Activated CD4-positive, alpha-beta T cell treated with anti-CD3 and anti-CD28 coated beads for 36 hours (primary cell): ENCODE results near the gene NISCH. TPM values are rescaled to one million over a fixed set of nuclear protein-coding genes. Genes with fewer than 3 reads are reported as not detected.
"Not testable (repeated sequence)": the region's sequence is repeated elsewhere in the genome, so short reads cannot be mapped to it uniquely, and the experiment has no call there.

Experiments
- ATAC-seq: fragments of 200-7000 bp; cut with Tn5 transposase; one replicate; pipeline ENCODE4 v1.10.0; 2021; ENCODE audit warnings: mild to moderate bottlenecking, moderate library complexity
- CTCF ChIA-PET: fragments of 350-600 bp; sonication (Branson Sonifier 250); formaldehyde crosslinking; loops from one replicate; lab custom pipeline; 2021; ENCODE audit warnings: antibody characterized with exemption; lab: Charles Lee
- POLR2A ChIA-PET: fragments of 350-600 bp; sonication (Branson Sonifier 250); formaldehyde crosslinking; loops from one replicate; lab custom pipeline; 2021; ENCODE audit warnings: antibody characterized with exemption, inconsistent platforms; lab: Charles Lee
- DNase-seq: peaks from one replicate; pipeline ENCODE4 v3.0.0-alpha.2; 2020
- H3K27ac Mint-ChIP-seq: one replicate; pipeline ENCODE4 v1.8.0; 2021; ENCODE audit warnings: mixed read lengths
- H3K27me3 Mint-ChIP-seq: one replicate; pipeline ENCODE4 v1.8.0; 2021; ENCODE audit warnings: mixed read lengths
- H3K36me3 Mint-ChIP-seq: one replicate; pipeline ENCODE4 v1.8.0; 2021; ENCODE audit warnings: low read depth, mixed read lengths
- H3K4me1 Mint-ChIP-seq: one replicate; pipeline ENCODE4 v1.8.0; 2021; ENCODE audit warnings: mixed read lengths
- H3K4me3 Mint-ChIP-seq: one replicate; pipeline ENCODE4 v1.8.0; 2021; ENCODE audit warnings: mild to moderate bottlenecking, moderate library complexity, mixed read lengths
- H3K9me3 Mint-ChIP-seq: one replicate; pipeline ENCODE4 v1.8.0; 2021; ENCODE audit warnings: low read depth, mixed read lengths
- intact Hi-C, 2 experiments: fragments of 100-400 bp; cut with DNase I in 1 of 2; cut with micrococcal nuclease in 1 of 2; formaldehyde crosslinking; loops; one replicate each; pipeline versions ENCODE4 v1.14.2 to v1.15.1; 2022 to 2024; cut with DNase I, micrococcal nuclease
- total RNA-seq, 2 experiments: library from RNA; stranded (reverse); gene quantifications; one replicate each; pipeline ENCODE4 v1.2.3, GENCODE V29; 2021

The NISCH gene
- total RNA-seq, 2 experiments from 2014 or later = 61.4 to 68.9 TPM

DNA sequence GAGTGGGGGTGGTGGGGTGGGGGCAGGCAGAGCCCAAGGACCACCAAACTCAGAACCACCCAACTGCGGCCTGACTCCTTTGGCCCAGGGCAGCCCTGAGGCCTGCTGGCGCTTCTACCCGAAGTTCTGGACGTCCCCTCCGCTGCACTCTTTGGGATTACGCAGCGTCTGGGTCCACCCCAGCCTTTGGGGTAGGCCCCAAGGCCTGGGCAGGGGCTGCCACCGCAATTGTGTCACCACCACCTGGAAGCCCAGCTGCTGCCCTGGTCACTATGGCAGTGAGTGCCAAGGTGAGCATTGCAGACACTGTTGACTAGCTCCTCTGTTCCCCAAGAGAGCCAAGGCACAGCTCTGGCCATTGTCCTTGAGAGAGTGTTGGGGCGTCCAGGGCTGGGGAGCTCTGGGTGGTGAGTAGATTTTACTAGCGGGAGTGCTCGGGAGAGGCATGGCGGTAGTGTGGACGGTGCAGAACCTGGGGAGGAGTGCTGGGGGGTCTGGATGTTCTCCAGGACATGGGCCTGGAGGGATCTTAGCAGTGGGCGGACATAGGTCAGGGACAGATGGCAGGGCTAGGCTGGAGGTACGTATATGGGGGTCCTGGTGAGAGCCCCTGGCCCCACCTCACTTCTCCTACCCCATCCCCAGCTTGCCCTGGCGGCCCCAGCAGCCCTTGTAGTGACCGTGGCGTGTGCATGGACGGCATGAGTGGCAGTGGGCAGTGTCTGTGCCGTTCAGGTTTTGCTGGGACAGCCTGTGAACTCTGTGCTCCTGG, 65.5 kb downstream of the NISCH start:
- ATAC-seq (no peak), DNase-seq (no peak)
- Mint-ChIP-seq H3K36me3 (peaks cover 4% of the 10 kb centered on the region), H3K4me3 (no peak overlapping the region), H3K9me3 (no peaks in the 10 kb centered on the region), H3K27me3 (no peaks in the 10 kb centered on the region), H3K4me1 (no peaks in the 10 kb centered on the region), H3K27ac (no peak overlapping the region)
- POLR2A ChIA-PET = no interaction called here
- CTCF ChIA-PET = interaction anchor here (0.9 kb wide), 1 partner anchor 327 kb away, joined by 5 read pairs; no protein-coding TSS in a partner anchor
- intact Hi-C loops = no loop called here

DNA sequence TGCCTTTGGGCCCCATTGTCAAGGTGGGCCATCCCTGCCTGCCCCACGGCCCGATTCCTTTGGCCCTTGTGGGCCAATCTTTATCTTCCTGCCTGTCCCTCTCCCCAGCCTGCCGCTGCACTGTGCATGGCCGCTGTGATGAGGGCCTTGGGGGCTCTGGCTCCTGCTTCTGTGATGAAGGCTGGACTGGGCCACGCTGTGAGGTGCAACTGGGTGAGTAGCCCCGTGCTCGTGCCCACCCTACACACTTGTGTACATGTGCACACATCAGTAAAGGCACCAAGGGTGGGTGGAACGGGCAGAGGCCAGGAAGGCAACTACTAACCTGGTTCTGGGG, 66.1 kb downstream of the NISCH start:
- H3K27me3 Mint-ChIP-seq = no peaks in the 10 kb centered on the region
- no peak overlapping the region for H3K27ac Mint-ChIP-seq
- H3K4me1 Mint-ChIP-seq = no peaks in the 10 kb centered on the region
- POLR2A ChIA-PET = no interaction called here
- DNase-seq = no peak
- H3K4me3 Mint-ChIP-seq = no peak overlapping the region
- no peaks in the 10 kb centered on the region for H3K9me3 Mint-ChIP-seq
- CTCF ChIA-PET = no interaction called here
- intact Hi-C loops = no loop called here
- no peak for ATAC-seq
- peaks cover 4% of the 10 kb centered on the region for H3K36me3 Mint-ChIP-seq

DNA sequence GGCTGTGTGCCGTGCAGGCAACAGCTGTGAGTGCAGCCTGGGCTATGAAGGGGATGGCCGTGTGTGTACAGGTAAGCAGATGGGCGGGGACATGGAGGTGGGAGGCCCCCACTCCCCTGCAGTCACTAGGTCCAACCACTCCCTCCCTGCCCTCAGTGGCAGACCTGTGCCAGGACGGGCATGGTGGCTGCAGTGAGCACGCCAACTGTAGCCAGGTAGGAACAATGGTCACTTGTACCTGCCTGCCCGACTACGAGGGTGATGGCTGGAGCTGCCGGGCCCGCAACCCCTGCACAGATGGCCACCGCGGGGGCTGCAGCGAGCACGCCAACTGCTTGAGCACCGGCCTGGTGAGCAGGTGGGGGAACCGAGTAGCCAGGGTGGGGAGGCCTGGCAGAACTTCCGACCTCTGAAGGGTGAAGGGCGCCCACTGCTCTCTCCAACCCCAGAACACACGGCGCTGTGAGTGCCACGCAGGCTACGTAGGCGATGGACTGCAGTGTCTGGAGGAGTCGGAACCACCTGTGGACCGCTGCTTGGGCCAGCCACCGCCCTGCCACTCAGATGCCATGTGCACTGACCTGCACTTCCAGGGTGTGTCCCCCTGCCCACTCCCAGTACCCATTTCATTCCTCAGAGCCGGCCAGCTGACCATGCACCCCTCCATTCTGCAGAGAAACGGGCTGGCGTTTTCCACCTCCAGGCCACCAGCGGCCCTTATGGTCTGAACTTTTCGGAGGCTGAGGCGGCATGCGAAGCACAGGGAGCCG, 66.7 kb downstream of the NISCH start:
- Mint-ChIP-seq H3K4me3 (no peak overlapping the region), H3K27ac (no peak overlapping the region), H3K27me3 (no peaks in the 10 kb centered on the region), H3K4me1 (no peaks in the 10 kb centered on the region), H3K9me3 (no peaks in the 10 kb centered on the region), H3K36me3 (peaks cover 4% of the 10 kb centered on the region)
- ChIA-PET CTCF (no interaction called here), POLR2A (no interaction called here)
- intact Hi-C loops = no loop called here
- ATAC-seq (no peak), DNase-seq (no peak)

DNA sequence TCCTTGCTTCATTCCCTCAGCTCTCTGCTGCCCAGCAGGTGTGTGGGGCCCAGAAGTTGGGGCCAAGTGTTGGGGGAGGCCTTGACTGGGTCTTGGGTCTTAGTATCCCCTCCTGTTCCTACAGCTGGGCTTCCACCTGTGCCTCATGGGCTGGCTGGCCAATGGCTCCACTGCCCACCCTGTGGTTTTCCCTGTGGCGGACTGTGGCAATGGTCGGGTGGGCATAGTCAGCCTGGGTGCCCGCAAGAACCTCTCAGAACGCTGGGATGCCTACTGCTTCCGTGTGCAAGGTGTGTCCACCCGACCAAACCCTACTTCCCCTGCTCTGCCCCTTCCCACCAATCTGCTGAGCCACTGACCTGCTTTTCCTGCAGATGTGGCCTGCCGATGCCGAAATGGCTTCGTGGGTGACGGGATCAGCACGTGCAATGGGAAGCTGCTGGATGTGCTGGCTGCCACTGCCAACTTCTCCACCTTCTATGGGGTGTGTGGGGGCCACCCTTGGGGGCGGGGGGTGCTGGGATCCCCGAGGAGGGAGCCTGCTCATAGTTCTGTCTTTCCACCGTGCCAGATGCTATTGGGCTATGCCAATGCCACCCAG, 67.3 kb downstream of the NISCH start:
- no peaks in the 10 kb centered on the region for H3K4me1 Mint-ChIP-seq
- ATAC-seq (no peak), DNase-seq (no peak)
- no peak overlapping the region for H3K27ac Mint-ChIP-seq
- POLR2A ChIA-PET = no interaction called here
- H3K27me3 Mint-ChIP-seq = no peaks in the 10 kb centered on the region
- intact Hi-C loops = no loop called here
- H3K36me3 Mint-ChIP-seq = peaks cover 4% of the 10 kb centered on the region
- no peaks in the 10 kb centered on the region for H3K9me3 Mint-ChIP-seq
- CTCF ChIA-PET = no interaction called here
- H3K4me3 Mint-ChIP-seq = no peak overlapping the region

DNA sequence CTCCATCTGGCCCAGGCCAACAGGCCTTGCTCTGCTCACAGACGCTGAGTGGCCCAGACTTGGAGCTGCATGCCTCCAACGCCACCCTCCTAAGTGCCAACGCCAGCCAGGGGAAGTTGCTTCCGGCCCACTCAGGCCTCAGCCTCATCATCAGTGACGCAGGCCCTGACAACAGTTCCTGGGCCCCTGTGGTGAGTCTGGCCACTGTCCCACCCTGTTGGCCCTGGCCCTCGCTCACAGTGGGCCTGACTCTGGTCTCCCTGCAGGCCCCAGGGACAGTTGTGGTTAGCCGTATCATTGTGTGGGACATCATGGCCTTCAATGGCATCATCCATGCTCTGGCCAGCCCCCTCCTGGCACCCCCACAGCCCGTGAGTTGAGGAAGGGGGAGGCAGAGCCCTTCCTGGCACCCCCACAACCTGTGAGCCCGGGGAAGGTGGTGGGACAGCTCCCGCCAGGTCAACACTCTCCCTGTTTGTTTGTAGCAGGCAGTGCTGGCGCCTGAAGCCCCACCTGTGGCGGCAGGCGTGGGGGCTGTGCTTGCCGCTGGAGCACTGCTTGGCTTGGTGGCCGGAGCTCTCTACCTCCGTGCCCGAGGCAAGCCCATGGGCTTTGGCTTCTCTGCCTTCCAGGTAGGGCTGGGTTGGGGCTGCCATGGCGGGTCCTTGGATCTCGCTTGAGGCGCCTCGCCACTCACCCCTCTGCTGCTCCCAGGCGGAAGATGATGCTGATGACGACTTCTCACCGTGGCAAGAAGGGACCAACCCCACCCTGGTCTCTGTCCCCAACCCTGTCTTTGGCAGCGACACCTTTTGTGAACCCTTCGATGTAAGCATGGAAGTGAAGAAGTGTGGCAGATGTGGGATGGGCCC, 68.2 kb downstream of the NISCH start:
- no peak overlapping the region for H3K27ac Mint-ChIP-seq
- no peaks in the 10 kb centered on the region for H3K9me3 Mint-ChIP-seq
- ChIA-PET POLR2A (no interaction called here), CTCF (no interaction called here)
- H3K27me3 Mint-ChIP-seq = no peaks in the 10 kb centered on the region
- no peak for DNase-seq
- H3K4me3 Mint-ChIP-seq = no peak overlapping the region
- no peak for ATAC-seq
- H3K36me3 Mint-ChIP-seq = peaks cover 4% of the 10 kb centered on the region
- no peaks in the 10 kb centered on the region for H3K4me1 Mint-ChIP-seq
- intact Hi-C loops = no loop called here

DNA sequence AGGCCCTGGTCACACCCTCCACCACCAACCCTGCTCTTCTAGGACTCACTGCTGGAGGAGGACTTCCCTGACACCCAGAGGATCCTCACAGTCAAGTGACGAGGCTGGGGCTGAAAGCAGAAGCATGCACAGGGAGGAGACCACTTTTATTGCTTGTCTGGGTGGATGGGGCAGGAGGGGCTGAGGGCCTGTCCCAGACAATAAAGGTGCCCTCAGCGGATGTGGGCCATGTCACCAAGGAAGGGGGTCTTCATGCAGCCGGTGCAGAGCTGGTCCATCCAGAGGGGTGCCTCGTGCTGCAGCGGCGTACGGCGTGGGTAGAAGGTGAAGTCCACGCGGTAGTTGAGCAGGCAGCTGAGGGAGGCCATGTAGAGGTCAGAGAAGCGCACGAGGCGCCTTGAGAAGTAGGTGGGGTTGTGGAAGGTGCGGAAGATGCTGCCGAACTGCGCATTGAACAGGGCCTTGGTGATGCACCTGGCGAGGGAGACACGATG, 68.9 kb downstream of the NISCH start:
- H3K4me1 Mint-ChIP-seq = no peaks in the 10 kb centered on the region
- peaks cover 6% of the 10 kb centered on the region for H3K36me3 Mint-ChIP-seq
- H3K4me3 Mint-ChIP-seq = no peak overlapping the region
- POLR2A ChIA-PET = no interaction called here
- no peaks in the 10 kb centered on the region for H3K27me3 Mint-ChIP-seq
- H3K9me3 Mint-ChIP-seq = no peaks in the 10 kb centered on the region
- no peak overlapping the region for H3K27ac Mint-ChIP-seq
- intact Hi-C loops = no loop called here
- ATAC-seq (no peak), DNase-seq (no peak)
- CTCF ChIA-PET = no interaction called here

DNA sequence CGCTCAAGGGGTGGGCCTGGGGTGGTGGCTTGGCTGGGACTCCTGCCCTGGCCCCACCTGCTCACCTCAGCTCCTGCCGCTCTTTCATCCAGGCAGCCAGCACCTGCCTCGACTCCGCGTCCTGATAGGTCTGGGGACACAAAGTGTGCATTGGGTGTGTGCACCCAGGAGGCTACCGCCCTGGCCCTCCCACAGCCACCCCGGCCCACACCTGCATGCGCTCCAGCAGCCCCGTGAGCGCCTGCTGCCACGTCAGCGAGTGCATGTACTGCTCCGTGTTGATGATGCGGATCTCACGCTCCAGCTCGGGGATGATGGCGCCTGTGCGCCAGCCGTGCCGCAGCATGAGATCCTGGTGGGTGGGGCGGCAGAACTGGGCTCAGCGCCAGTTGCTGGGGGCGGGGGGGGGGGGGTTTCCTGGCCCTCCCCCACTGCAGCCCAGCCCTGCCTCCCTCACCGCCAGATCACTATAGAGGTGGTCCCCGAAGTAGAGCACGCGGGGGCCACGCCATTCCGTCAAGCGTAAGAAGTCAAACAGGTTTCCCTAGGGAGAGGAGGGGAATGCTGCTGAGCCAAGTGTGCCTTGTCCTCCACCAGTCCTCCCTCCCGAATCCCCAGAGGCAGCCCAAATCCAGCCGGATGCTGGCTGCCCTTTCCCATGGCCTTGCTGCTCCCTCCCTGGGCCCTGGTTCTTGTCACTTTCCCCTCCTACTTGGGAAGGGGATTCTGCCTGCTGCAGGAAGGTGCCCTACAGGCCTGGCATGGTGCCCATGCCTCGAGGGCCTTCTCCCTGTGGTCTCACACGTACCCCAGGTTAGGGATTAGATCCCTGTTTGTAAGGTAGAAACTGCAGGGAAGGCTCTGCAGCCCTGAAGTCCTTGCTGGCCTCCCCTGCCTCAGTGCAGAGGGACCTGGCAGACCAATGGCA, 69.6 kb downstream of the NISCH start:
- H3K27me3 Mint-ChIP-seq = no peaks in the 10 kb centered on the region
- no peak overlapping the region for H3K27ac Mint-ChIP-seq
- ChIA-PET POLR2A (no interaction called here), CTCF (no interaction called here)
- no peak overlapping the region for H3K4me3 Mint-ChIP-seq
- no peaks in the 10 kb centered on the region for H3K4me1 Mint-ChIP-seq
- no peak for DNase-seq
- ATAC-seq = no peak
- H3K36me3 Mint-ChIP-seq = peaks cover 6% of the 10 kb centered on the region
- intact Hi-C loops = no loop called here
- no peaks in the 10 kb centered on the region for H3K9me3 Mint-ChIP-seq

DNA sequence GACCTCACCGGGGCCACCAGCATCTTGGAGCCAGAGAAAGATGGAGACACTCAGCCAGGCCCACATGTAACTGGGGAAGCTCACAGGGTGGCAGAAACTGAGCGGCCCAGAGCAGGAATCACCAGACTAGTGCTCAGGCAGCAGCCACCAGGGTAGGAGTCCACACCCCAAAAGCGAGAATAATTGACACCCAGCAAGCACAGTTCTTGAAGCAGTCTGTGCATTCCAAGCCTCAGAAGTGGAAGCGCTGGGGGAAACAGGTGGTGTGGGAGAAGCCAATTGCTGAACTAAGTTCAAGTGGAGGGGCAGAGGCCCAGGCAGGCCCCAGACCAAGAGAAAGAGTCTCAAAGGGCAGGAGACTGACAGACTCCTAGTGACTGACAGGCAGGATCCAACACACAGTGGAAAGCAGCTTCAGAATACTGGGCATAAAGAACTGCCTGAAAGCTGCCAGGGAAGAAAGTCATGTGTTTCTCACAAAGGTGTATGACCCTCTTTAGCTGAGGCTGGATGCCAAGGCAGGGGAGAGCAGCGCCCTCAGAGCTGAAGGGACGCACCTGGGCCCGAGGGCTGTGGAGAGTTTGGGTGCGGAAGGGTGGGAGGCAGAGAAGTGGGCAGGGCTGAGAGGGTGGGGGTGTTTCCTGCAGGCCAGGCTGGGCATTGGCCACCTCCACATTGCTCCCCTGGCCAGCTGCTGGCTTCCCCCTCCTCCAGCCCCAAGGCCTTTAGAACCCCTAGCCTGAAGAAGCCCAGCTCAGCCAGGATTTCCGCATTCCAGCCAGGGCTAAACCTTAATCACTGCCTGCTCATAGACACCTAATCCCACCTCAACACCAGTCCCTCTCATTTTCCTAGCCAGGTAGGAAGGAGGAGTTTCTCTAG, 70.5 kb downstream of the NISCH start:
- POLR2A ChIA-PET = no interaction called here
- CTCF ChIA-PET = interaction anchor here (1.1 kb wide), 1 partner anchor 10 kb away, joined by 3 read pairs; the partner anchor contains the start of gene UQCC5
- no peaks in the 10 kb centered on the region for H3K9me3 Mint-ChIP-seq
- H3K4me3 Mint-ChIP-seq = no peak overlapping the region
- intact Hi-C loops = no loop called here
- H3K27me3 Mint-ChIP-seq = no peaks in the 10 kb centered on the region
- H3K36me3 Mint-ChIP-seq = peaks cover 6% of the 10 kb centered on the region
- no peak overlapping the region for H3K27ac Mint-ChIP-seq
- no peaks in the 10 kb centered on the region for H3K4me1 Mint-ChIP-seq
- no peak for ATAC-seq
- no peak for DNase-seq

DNA sequence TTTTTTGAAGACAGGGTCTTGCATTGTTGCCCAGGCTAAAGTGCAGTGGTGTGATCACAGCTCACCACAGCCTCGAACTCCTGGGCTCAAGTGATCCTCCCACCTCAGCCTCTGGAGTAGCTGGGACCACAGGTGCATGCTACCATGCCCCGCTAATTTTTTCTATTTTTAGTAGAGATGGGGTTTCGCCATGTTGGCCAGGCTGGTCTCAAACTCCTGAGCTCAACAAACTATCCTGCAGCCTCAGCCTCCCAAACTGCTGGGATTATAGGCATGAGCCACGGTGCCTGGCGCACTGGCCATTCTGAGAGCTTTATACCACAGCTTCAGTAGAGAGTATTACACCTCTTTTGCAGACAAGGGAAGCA, 71.3 kb downstream of the NISCH start:
- H3K4me1 Mint-ChIP-seq, H3K4me3 Mint-ChIP-seq, H3K36me3 Mint-ChIP-seq, intact Hi-C loops, ATAC-seq, H3K27me3 Mint-ChIP-seq, DNase-seq, H3K27ac Mint-ChIP-seq, H3K9me3 Mint-ChIP-seq: not testable (repeated sequence)
- ChIA-PET CTCF (interaction anchor here (0.6 to 1.1 kb wide), 2 partner anchors 9 to 310 kb away, joined by 3 read pairs; partner anchors contain the start of gene UQCC5), POLR2A (interaction anchor here (0.6 kb wide), 1 partner anchor 55 kb away, joined by 3 read pairs; no protein-coding TSS in a partner anchor)
